ENCODE measurements around the gene RNF144B.

The RNF144B gene

GRCh38 chr6:18503593-18504231, 116.6 kb downstream of the RNF144B start:
- peak; percentile 92 for DNase-seq (ENCODE audit: low read depth)

GRCh38 chr6:18504232-18504596, 117.1 kb downstream of the RNF144B start:
- DNase-seq (ENCODE audit: low read depth), result no peak
- H3K4me3 ChIP-seq (ENCODE audit: low read depth, low read length), result no peak overlapping the region
- no peak for TF ChIP-seq CTCF (conservative IDR thresholded peaks at IDR 0.05; ENCODE audit: low read depth, low read length)

More at GRCh38 chr6:18503593-18504231, 116.6 kb downstream of the RNF144B start:
- peak; percentile 99 for TF ChIP-seq CTCF (conservative IDR thresholded peaks at IDR 0.05; ENCODE audit: low read depth, low read length)
- H3K4me3 ChIP-seq (ENCODE audit: low read depth, low read length), result peak overlapping the region; percentile 40

DNA sequence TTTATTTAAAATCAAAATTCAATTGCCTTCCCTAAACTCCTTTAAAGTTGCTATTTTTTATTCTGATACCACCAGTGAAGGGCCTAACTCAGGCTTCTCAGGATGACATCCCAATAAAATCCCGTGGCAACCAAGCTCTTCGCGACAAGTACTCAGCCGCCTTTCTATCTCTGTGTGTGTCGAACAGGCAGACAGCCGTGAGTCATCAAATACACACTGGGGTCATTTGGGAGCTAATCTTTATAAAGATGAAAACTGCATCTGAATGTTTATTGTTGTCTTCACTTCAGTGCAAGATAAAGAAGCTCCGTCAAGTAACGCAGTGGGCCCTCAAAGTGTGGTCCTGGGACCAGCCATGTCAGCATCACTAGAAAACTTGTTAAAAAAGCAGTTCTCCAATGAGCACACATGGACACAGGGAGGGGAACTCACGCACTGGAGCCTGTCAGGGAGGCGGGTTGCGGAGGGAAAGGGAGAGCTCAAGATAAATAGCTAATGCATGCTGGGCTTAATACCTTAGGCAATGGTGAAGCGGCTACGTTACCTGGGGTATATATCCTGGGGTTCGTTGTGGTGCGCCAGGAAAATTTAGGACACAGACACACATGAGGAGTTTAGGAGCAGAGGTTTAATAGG, 119.3 kb downstream of the RNF144B start:
- DNase-seq (ENCODE audit: low read depth), result no peak
- H3K4me3 ChIP-seq (ENCODE audit: low read depth, low read length), result no peak overlapping the region
- TF ChIP-seq CTCF (conservative IDR thresholded peaks at IDR 0.05; ENCODE audit: low read depth, low read length), result no peak

- no peak for TF ChIP-seq CTCF (conservative IDR thresholded peaks at IDR 0.05; ENCODE audit: low read depth, low read length)
- H3K4me3 ChIP-seq (ENCODE audit: low read depth, low read length), result no peak overlapping the region
- no peak for DNase-seq (ENCODE audit: low read depth)
Measured at GRCh38 chr6:18507018-18507415, 119.9 kb downstream of the RNF144B start.

GRCh38 chr6:18507561-18507960, 120.4 kb downstream of the RNF144B start:
- H3K4me3 ChIP-seq (ENCODE audit: low read depth, low read length), result no peak overlapping the region
- peak; percentile 52 for DNase-seq (ENCODE audit: low read depth)
- TF ChIP-seq CTCF (conservative IDR thresholded peaks at IDR 0.05; ENCODE audit: low read depth, low read length), result no peak

DNA sequence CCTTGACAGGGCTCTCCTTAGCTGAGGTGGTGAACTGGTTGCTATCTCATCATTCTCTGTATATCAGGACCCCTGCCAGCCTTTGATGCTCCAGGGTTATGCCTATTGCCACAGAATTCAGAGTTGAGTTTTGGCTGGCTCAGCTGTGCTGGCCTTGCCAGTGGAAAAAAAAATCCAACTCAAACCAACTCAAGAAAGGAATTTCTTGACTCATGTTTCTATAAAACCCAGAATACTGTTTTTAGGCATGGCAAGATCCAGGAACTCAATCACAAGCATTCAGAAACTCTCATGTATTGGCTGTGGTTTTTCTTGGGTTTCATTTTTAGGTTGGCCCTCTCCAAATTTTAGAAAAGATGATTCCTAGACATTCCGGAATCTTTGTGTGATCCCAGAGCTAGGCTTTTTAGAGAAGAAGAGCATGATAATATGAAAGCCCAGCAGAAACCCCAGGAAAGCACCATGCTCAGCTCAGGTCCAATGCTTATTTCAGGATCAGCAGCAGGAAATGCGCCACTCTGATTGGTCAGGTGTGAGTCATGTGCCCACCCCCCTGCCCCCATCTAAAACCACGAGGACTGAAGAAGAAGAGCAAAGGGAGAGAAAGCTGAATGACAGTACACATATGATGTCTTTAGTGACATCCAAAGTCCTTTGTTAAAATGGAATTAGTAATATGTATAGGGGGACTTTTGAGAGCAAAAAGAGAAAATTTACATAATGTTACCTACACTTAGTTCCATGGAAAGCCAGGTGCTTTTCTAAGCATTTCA, 122.9 kb downstream of the RNF144B start:
- no peak for DNase-seq (ENCODE audit: low read depth)
- no peak overlapping the region for H3K4me3 ChIP-seq (ENCODE audit: low read depth, low read length)
- no peak for TF ChIP-seq CTCF (conservative IDR thresholded peaks at IDR 0.05; ENCODE audit: low read depth, low read length)

Measured in choroid plexus epithelial cell (primary cell).